IMR-90 (cell line): ENCODE measurements around the gene M6PR. TPM values are rescaled to one million over a fixed set of nuclear protein-coding genes. Genes with fewer than 3 reads are reported as not detected.

ENCODE experiments used
- ATAC-seq: fragments of 200-7000 bp; cut with Tn5 transposase; 2 replicates; pipeline ENCODE4 v1.9.1; 2020; ENCODE audit warnings: low read depth, mild to moderate bottlenecking, moderate library complexity
- BruUV-seq: library from RNA; stranded (reverse); fragments of 400-500 nt; replicated peaks from 2 replicates; lab custom pipeline; 2021; lab: Mats Ljungman, UMichigan
- CTCF ChIA-PET: fragments of 300-600 bp; formaldehyde crosslinking; extraction: SDS; loops from one replicate; lab custom pipeline; 2021; ENCODE audit warnings: antibody characterized with exemption; lab: Yijun Ruan, JAX
- POLR2A ChIA-PET: fragments of 300-600 bp; sonication (Branson Sonifier 250); formaldehyde crosslinking; loops from one replicate; lab custom pipeline; 2022; ENCODE audit warnings: antibody characterized with exemption; ENCODE audit not compliant: unreplicated experiment; lab: Charles Lee
- DNase-seq: peaks from one replicate; pipeline ENCODE4 v3.0.0; 2013
- H2AFZ ChIP-seq: replicated peaks from 2 replicates; pipeline ENCODE3; 2013; ENCODE audit warnings: low read length, mild to moderate bottlenecking; ENCODE audit not compliant: poor library complexity
- H2AK5ac ChIP-seq: 2 replicates; pipeline ENCODE4 v1.6.1; 2013; ENCODE audit warnings: low read depth, low read length, inconsistent platforms
- H2AK9ac ChIP-seq: replicated peaks from 2 replicates; pipeline ENCODE3; 2013; ENCODE audit warnings: mild to moderate bottlenecking, low read depth, low read length, moderate library complexity; ENCODE audit not compliant: poor library complexity
- H2BK120ac ChIP-seq: 2 replicates; pipeline ENCODE4 v1.6.1; 2013; ENCODE audit warnings: low read depth, low read length, inconsistent platforms
- H2BK15ac ChIP-seq: 3 replicates; pipeline ENCODE4 v1.6.1; 2013; ENCODE audit warnings: low read depth, low read length, inconsistent platforms
- H2BK20ac ChIP-seq: 2 replicates; pipeline ENCODE4 v1.6.1; 2013; ENCODE audit warnings: low read depth, mild to moderate bottlenecking, inconsistent platforms, low read length, moderate library complexity
- H2BK5ac ChIP-seq: 2 replicates; pipeline ENCODE4 v1.6.1; 2013; ENCODE audit warnings: mild to moderate bottlenecking, low read depth, low read length, inconsistent platforms; ENCODE audit not compliant: poor library complexity, severe bottlenecking
- H3K14ac ChIP-seq: replicated peaks from 2 replicates; pipeline ENCODE4 v1.6.1; 2013; ENCODE audit warnings: low read depth, low read length, inconsistent platforms
- H3K18ac ChIP-seq: 2 replicates; pipeline ENCODE4 v1.6.1; 2013; ENCODE audit warnings: low read depth, low read length, control low read depth
- H3K23ac ChIP-seq: 2 replicates; pipeline ENCODE4 v1.6.1; 2013; ENCODE audit warnings: low read depth, low read length, inconsistent platforms
- H3K27ac ChIP-seq: 2 replicates; pipeline ENCODE4 v1.5.1; 2013; ENCODE audit warnings: mild to moderate bottlenecking, control low read depth, low read length; ENCODE audit not compliant: insufficient read depth
- H3K27me3 ChIP-seq: 2 replicates; pipeline ENCODE4 v1.6.1; 2013; ENCODE audit warnings: low read length; ENCODE audit not compliant: control insufficient read depth, insufficient read depth
- H3K36me3 ChIP-seq: 2 replicates; pipeline ENCODE4 v1.6.1; 2013; ENCODE audit warnings: low read length, mixed read lengths; ENCODE audit not compliant: control insufficient read depth, insufficient read depth
- H3K4ac ChIP-seq: 2 replicates; pipeline ENCODE4 v1.6.1; 2013; ENCODE audit warnings: low read depth, low read length, inconsistent platforms
- H3K4me1 ChIP-seq: 2 replicates; pipeline ENCODE4 v1.6.1; 2013; ENCODE audit warnings: low read length, mixed read lengths; ENCODE audit not compliant: control insufficient read depth, insufficient read depth
- H3K4me2 ChIP-seq: 2 replicates; pipeline ENCODE4 v1.6.1; 2013; ENCODE audit warnings: low read depth, mild to moderate bottlenecking, control low read depth, low read length, moderate library complexity
- H3K4me3 ChIP-seq: 2 replicates; pipeline ENCODE4 v1.5.1; 2013; ENCODE audit warnings: low read depth, mild to moderate bottlenecking, control low read depth, low read length, moderate library complexity; ENCODE audit not compliant: insufficient read depth
- H3K56ac ChIP-seq: 2 replicates; pipeline ENCODE4 v1.6.1; 2013; ENCODE audit warnings: low read length, inconsistent platforms; ENCODE audit not compliant: insufficient read depth; ENCODE audit errors: extremely low read depth
- H3K79me1 ChIP-seq, 2 experiments: 2 replicates each; pipeline ENCODE4 v1.6.1; 2013; ENCODE audit warnings: low read length in 2 of 2, inconsistent platforms in 1 of 2, low read depth in 1 of 2
- H3K9ac ChIP-seq: 2 replicates; pipeline ENCODE4 v1.6.1; 2013; ENCODE audit warnings: low read depth, low read length, control low read depth
- H3K9me1 ChIP-seq: 2 replicates; pipeline ENCODE4 v1.6.1; 2013; ENCODE audit warnings: low read length, inconsistent platforms; ENCODE audit not compliant: insufficient read depth
- H3K9me3 ChIP-seq: 2 replicates; pipeline ENCODE4 v1.6.1; 2013; ENCODE audit warnings: low read length; ENCODE audit not compliant: control insufficient read depth, insufficient read depth
- H4K20me1 ChIP-seq: 2 replicates; pipeline ENCODE4 v1.6.1; 2013; ENCODE audit warnings: low read length, inconsistent platforms; ENCODE audit not compliant: insufficient read depth
- H4K5ac ChIP-seq: 2 replicates; pipeline ENCODE4 v1.6.1; 2013; ENCODE audit warnings: mild to moderate bottlenecking, low read depth, low read length, control low read depth
- H4K8ac ChIP-seq, 2 experiments: 2 replicates each; pipeline ENCODE4 v1.6.1; 2013; ENCODE audit warnings: low read depth in 2 of 2, low read length in 2 of 2, control low read depth in 1 of 2, inconsistent platforms in 1 of 2
- H4K91ac ChIP-seq: 2 replicates; pipeline ENCODE4 v1.6.1; 2013; ENCODE audit warnings: low read depth, low read length, inconsistent platforms; ENCODE audit not compliant: insufficient read depth
- FOS ChIP-seq: fragments of 150-350 bp; IDR thresholded peaks from 2 replicates; pipeline ENCODE4 v1.6.1; 2016; ENCODE audit warnings: low read depth, low read length
- RAD21 ChIP-seq: IDR thresholded peaks from 2 replicates; pipeline ENCODE4 v1.6.1; 2012; ENCODE audit warnings: low read length, improper control_type of control experiment
- RCOR1 ChIP-seq: IDR thresholded peaks from 2 replicates; pipeline ENCODE4 v1.6.1; 2012; ENCODE audit warnings: mild to moderate bottlenecking, low read length, improper control_type of control experiment; ENCODE audit not compliant: insufficient replicate concordance
- WGBS, 2 experiments: methylation state at CpG; one replicate each; pipeline versions ENCODE4 v1.1.5 to v1.1.7; 2013; ENCODE audit warnings: missing lambda C conversion rate in 2 of 2; ENCODE audit not compliant: insufficient read length in 1 of 2; ENCODE audit errors: extremely low coverage in 2 of 2; 5-methylcytosine and 5-hydroxymethylcytosine counted together
- dilution Hi-C: fragments of 300-500 bp; cut with HindIII; formaldehyde crosslinking; loops from one replicate; pipeline ENCODE4 v1.14.3; 2018; ENCODE audit warnings: low sequenced_read_pairs; ENCODE audit not compliant: unreplicated experiment
- in situ Hi-C: fragments of 300-500 bp; cut with MboI; formaldehyde crosslinking; loops from 3 replicates; pipeline ENCODE4 v1.14.3; 2019; ENCODE audit warnings: low sequenced_read_pairs, inconsistent platforms, mixed read lengths
- intact Hi-C: fragments of 100-400 bp; cut with micrococcal nuclease; formaldehyde crosslinking; loops from 2 replicates; pipeline ENCODE4 v1.10.0; 2022
- polyA plus RNA-seq, 3 experiments: library from polyadenylated mRNA; depleted of rRNA; stranded (reverse); fragments of >200 nt; gene quantifications; 2 replicates each; pipeline ENCODE4 v1.2.3, GENCODE V29; 2012; ENCODE audit warnings: low replicate concordance in 1 of 3
- total RNA-seq: library from RNA; depleted of rRNA; stranded (reverse); fragments of >200 nt; gene quantifications from 2 replicates; pipeline ENCODE4 v1.2.3, GENCODE V29; 2012

M6PR gene
- total and polyA plus RNA-seq, 2 of the 4 experiments (the other 2 are of a cell fraction), result 86.6 to 140 TPM

DNA sequence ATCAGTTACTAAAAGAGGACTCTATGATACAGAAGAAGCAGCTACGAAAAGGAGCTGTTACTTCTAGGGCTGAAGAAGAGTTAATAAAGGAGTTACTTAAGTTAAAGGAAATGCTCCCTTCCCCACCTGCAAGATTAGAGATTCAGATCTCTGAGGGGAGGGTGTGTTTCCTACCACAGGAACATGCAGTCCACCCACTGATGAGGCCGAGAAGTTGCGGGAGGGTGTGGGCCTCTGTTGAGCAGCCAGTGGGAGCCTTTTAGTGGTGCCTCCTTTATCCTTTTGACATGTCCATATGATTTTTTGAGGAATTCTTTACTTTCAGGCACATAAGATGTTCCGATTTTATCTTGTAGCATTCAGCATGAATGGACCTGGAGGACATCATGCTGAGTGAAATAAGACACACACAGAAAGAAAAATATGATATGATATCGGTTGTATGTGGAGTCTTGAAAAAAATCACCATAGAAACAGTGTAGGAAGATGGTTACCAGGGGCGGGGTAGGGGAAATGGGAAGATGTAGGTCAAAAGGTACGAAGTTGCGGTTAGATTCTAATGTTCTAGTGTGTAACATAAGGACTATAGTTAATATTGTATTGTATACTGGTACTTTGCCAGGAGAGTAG is 4.4 kb upstream of the M6PR start:
- H4K20me1 ChIP-seq, result peaks cover 5% of the 10 kb centered on the region; the same call in 1 of the 2 replicates
- H3K27ac ChIP-seq, result no peak overlapping the region
- H4K5ac ChIP-seq, result no peak overlapping the region
- no peak overlapping the region for H3K56ac ChIP-seq
- no peak overlapping the region for H3K4me2 ChIP-seq
- dilution Hi-C loops, result no loop called here
- H2BK120ac ChIP-seq, result no peak overlapping the region
- H2BK15ac ChIP-seq, result no peak overlapping the region
- H3K4me1 ChIP-seq, result no peaks in the 10 kb centered on the region
- H3K27me3 ChIP-seq, result no peaks in the 10 kb centered on the region
- no peak overlapping the region for H3K14ac ChIP-seq
- no peaks in the 10 kb centered on the region for H3K36me3 ChIP-seq
- H3K4ac ChIP-seq, result no peak overlapping the region
- peaks cover under 1 to 13% of the 10 kb centered on the region in 2 experiments; a peak in 2 of 4 replicates for H3K79me1 ChIP-seq
- TF ChIP-seq RCOR1 (no peak), RAD21 (no peak), FOS (no peak)
- H4K8ac ChIP-seq, result no peak overlapping the region
- H3K9me3 ChIP-seq, result no peaks in the 10 kb centered on the region
- H3K4me3 ChIP-seq, result no peak overlapping the region
- in situ Hi-C loops, result no loop called here
- no peak overlapping the region for H3K9ac ChIP-seq
- H2BK5ac ChIP-seq, result no peak overlapping the region
- no TSS peak for BruUV-seq
- no peaks in the 10 kb centered on the region for H3K9me1 ChIP-seq
- ChIA-PET CTCF (interaction anchor here (0.6 kb wide), 1 partner anchor 7 kb away, joined by 6 read pairs; no protein-coding TSS in a partner anchor), POLR2A (no interaction called here)
- no CpG with 5 or more reads among the region's 8 CpGs for WGBS, 2 experiments
- H2BK20ac ChIP-seq, result no peak overlapping the region
- ATAC-seq (no peak), DNase-seq (no peak)
- H2AK5ac ChIP-seq, result no peak overlapping the region
- intact Hi-C loops, result no loop called here
- H3K23ac ChIP-seq, result no peak overlapping the region
- H4K91ac ChIP-seq, result no peak overlapping the region
- H2AFZ ChIP-seq, result no peak overlapping the region
- H2AK9ac ChIP-seq, result no peak overlapping the region
- H3K18ac ChIP-seq, result no peak overlapping the region
